Ovary (tissue), 9 donors: Measurements from ENCODE around the gene CD40. TPM values are rescaled to one million over a fixed set of nuclear protein-coding genes. Genes with fewer than 3 reads are reported as not detected.

Source experiments
- DNase-seq, 5 donors: peaks; one replicate each; pipeline ENCODE4 v3.0.0-alpha.2; 2019 to 2020
- H3K27ac ChIP-seq, 2 donors: fragments of 200-600 bp; one replicate each; pipeline versions ENCODE4 v1.5.1 to v1.8.0; 2019 to 2022
- H3K27me3 ChIP-seq: fragments of 200-600 bp; one replicate; pipeline ENCODE4 v1.8.0; 2022
- H3K36me3 ChIP-seq: fragments of 200-600 bp; sonication (generic); one replicate; pipeline ENCODE4 v1.5.1; 2019
- H3K4me1 ChIP-seq: one replicate; pipeline ENCODE4 v1.8.1; 2013; ENCODE audit warnings: mild to moderate bottlenecking, moderate library complexity; ENCODE audit not compliant: insufficient read depth
- H3K4me3 ChIP-seq: fragments of 200-600 bp; sonication (generic); one replicate; pipeline ENCODE4 v1.5.1; 2017
- H3K9me3 ChIP-seq, 2 donors: fragments of 200-600 bp in 1 of 2; sonication (generic) in 1 of 2; one replicate each; pipeline versions ENCODE4 v1.5.1 to v1.8.1; 2013 to 2019; ENCODE audit warnings: mild to moderate bottlenecking in 1 of 2, moderate library complexity in 1 of 2
- EP300 ChIP-seq: sonication (generic); formaldehyde crosslinking; IDR thresholded peaks from one replicate; pipeline ENCODE4 v1.6.1; 2017; ENCODE audit warnings: antibody characterized with exemption
- POLR2A ChIP-seq: fragments of 450-650 bp; IDR thresholded peaks from one replicate; pipeline ENCODE4 v1.6.1; 2017; ENCODE audit warnings: antibody characterized with exemption, mild to moderate bottlenecking, moderate library complexity
- WGBS, 3 donors: extraction: QIAGEN DNeasy Blood & Tissue Kit in 1 of 3; methylation state at CpG; one replicate each; pipeline versions ENCODE4 v1.1.5 to v1.1.7; 2013 to 2017; 5-methylcytosine and 5-hydroxymethylcytosine counted together
- intact Hi-C, 4 donors: fragments of 100-400 bp; cut with DNase I; formaldehyde crosslinking; loops; one replicate each; pipeline versions ENCODE4 v1.11.0 to v1.15.1; 2022 to 2023
- polyA plus RNA-seq, 2 donors: library from polyadenylated mRNA; stranded (reverse); fragments of 200-250 nt in 1 of 2; fragments of 350-450 nt in 1 of 2; fragmentation: Illumina TruSeq in 1 of 2; extraction: RNeasy Lipid Tissue Mini Kit (QIAGEN cat#74804) in 1 of 2; gene quantifications; one replicate each; pipeline ENCODE4 v1.2.3, GENCODE V29; 2013 to 2014
- total RNA-seq, 7 donors: library from RNA; depleted of rRNA in 2 of 7; stranded (reverse); fragments of >200 nt in 2 of 7; fragmentation: NEBNext Ultra II Directional in 3 of 7; extraction: Animal tissue kit (Norgen Biotek cat#: 25700) in 3 of 7; gene quantifications; one replicate each; pipeline versions ENCODE4 v1.1.0 to v1.2.4, GENCODE V29; 2016 to 2023
- TF ChIP-seq, protein P1 (sequence below), 3 donors: fragments of 450-650 bp in 2 of 3; fragments of 200-600 bp in 1 of 3; IDR thresholded peaks; one replicate each; pipeline versions ENCODE4 v1.5.1 to v1.8.0; 2016 to 2022; ENCODE audit warnings: antibody characterized with exemption in 3 of 3, mild to moderate bottlenecking in 1 of 3
- donor health status: DM: no; HTN: no; CAD: no; lungs with moderate emphysema.
- donor health status: DM: no; HTN: no; CAD: no.
- donor health status: Bipolar disorder and iron deficiency.
- donor health status: DM: yes; HTN: yes; CAD: no.
- donor health status: DM: no; HTN: no; CAD: no.
- donor health status: DM: yes; HTN: yes; CAD: no.

Gene CD40
- total and polyA plus RNA-seq, 9 donors: 14.4 to 35.7 (median 21.6) TPM

DNA sequence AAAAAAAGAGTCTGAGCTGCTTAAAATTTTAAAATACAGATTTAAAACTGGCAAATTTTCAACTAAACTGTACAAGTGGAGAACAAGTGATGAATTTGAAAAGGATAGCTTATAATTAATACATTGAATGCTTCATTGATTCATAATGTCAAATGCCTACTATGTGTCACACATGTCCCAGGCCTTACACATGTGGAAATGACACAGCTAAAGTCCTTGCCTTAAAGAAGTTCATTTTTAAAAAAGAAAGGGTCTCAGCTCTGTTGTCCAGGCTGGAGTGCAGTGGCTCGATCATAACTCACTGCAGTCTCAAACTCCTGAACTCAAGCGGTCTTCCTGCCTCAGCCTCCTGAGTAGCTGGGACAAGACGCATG is 33.3 kb upstream of the CD40 start:
- H3K27ac ChIP-seq: no peak overlapping the region
- intact Hi-C loops: loop anchor here in 3 of 4 donors (5.0 to 10.0 kb wide), 3 partner anchors 72 to 290 kb away; partner anchors contain the start of genes DNTTIP1 (in 1 of the 3), WFDC3 (in 1 of the 3) and ZNF335 (in 1 of the 3)

DNA sequence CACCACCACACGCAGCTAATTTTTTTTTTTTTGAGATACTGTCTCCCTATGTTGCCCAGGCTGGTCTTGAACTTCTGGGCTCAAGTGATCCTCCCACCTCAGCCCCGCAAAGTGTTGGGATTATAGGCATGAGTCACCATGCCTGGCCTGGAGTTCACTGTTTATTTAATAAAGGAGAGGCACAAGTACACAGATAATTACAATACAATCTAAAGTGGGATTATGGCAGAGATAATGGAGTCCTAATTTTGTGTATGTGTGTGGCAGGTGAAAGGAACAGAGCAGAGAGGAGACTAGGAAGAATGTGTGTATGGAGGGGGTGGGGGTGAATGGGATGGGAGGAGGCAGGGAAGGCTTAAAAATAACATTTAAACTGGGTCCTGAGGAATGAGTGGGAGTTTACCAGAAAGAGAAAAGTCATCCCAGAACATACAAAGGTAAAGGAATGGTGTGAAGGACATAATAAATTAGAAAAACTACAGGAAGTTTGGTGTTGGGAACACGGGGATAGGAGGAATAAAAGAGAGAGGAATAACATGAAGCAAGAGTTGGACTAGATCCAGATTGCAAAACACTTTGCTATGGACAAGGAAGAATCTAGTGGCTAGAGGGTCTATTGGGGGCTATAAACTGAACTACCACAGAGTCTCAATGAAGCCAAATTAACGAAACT is 32.8 kb upstream of the CD40 start:
- no peaks in the 10 kb centered on the region for H3K36me3 ChIP-seq
- H3K27ac ChIP-seq: no peak overlapping the region
- DNase-seq: peak in 1 of 5 donors; percentile 32
- TF ChIP-seq, protein P1, sequence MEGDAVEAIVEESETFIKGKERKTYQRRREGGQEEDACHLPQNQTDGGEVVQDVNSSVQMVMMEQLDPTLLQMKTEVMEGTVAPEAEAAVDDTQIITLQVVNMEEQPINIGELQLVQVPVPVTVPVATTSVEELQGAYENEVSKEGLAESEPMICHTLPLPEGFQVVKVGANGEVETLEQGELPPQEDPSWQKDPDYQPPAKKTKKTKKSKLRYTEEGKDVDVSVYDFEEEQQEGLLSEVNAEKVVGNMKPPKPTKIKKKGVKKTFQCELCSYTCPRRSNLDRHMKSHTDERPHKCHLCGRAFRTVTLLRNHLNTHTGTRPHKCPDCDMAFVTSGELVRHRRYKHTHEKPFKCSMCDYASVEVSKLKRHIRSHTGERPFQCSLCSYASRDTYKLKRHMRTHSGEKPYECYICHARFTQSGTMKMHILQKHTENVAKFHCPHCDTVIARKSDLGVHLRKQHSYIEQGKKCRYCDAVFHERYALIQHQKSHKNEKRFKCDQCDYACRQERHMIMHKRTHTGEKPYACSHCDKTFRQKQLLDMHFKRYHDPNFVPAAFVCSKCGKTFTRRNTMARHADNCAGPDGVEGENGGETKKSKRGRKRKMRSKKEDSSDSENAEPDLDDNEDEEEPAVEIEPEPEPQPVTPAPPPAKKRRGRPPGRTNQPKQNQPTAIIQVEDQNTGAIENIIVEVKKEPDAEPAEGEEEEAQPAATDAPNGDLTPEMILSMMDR (IDR thresholded peaks at IDR 0.05): no peak
- TF ChIP-seq EP300 (no peak), POLR2A (no peak)
- intact Hi-C loops: loop anchor here in 3 of 4 donors (5.0 to 10.0 kb wide), 3 partner anchors 73 to 291 kb away; partner anchors contain the start of genes DNTTIP1 (in 1 of the 3), WFDC3 (in 1 of the 3) and ZNF335 (in 1 of the 3)
- H3K4me1 ChIP-seq: peaks cover 13% of the 10 kb centered on the region
- H3K27me3 ChIP-seq: no peaks in the 10 kb centered on the region
- no peak overlapping the region for H3K4me3 ChIP-seq
- 21 to 37% (median 28%) methylated on average over 4 of the region's 4 CpGs for WGBS, 3 donors
- H3K9me3 ChIP-seq: no peaks in the 10 kb centered on the region

More for the DNA sequence above, 33.3 kb upstream of the CD40 start:
- H3K4me3 ChIP-seq: no peak overlapping the region
- TF ChIP-seq POLR2A (no peak), EP300 (no peak)
- TF ChIP-seq, protein P1 (IDR thresholded peaks at IDR 0.05): no peak
- H3K36me3 ChIP-seq: no peaks in the 10 kb centered on the region
- no peaks in the 10 kb centered on the region for H3K27me3 ChIP-seq
- H3K4me1 ChIP-seq: peaks cover 13% of the 10 kb centered on the region
- WGBS, 3 donors: 72 to 79% (median 74%) methylated on average over 3 of the region's 3 CpGs
- no peaks in the 10 kb centered on the region for H3K9me3 ChIP-seq
- no peak for DNase-seq

DNA sequence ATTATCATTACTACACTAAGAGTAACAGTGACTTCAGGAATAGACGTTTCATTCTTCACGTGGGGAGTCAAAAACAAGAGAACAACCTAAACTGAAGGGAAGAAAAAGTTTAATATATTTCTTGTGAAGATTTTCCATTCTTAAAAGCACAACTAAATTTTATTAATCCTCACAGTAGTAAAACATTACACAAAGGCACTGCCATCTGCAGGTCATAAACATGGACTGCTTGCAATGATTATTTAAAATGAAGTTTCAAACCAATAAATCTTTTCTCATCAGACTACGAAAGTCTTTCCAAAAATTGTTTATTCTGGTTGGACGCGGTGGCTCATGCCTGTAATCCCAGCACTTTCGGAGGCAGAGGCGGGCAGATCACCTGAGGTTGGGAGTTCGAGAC is 31.0 kb upstream of the CD40 start:
- no peaks in the 10 kb centered on the region for H3K27me3 ChIP-seq
- H3K4me1 ChIP-seq: peaks cover 13% of the 10 kb centered on the region
- no peak overlapping the region for H3K4me3 ChIP-seq
- no peak for TF ChIP-seq POLR2A
- TF ChIP-seq, protein P1 (IDR thresholded peaks at IDR 0.05): no peak
- no peak for TF ChIP-seq EP300
- DNase-seq: no peak
- 43 to 52% (median 46%) methylated on average over 8 of the region's 8 CpGs for WGBS, 3 donors
- H3K27ac ChIP-seq: no peak overlapping the region
- H3K36me3 ChIP-seq: no peaks in the 10 kb centered on the region
- H3K9me3 ChIP-seq: no peaks in the 10 kb centered on the region
- intact Hi-C loops: loop anchor here in 3 of 4 donors (5.0 to 10.0 kb wide), 3 partner anchors 75 to 292 kb away; partner anchors contain the start of genes DNTTIP1 (in 1 of the 3), WFDC3 (in 1 of the 3) and ZNF335 (in 1 of the 3)

DNA sequence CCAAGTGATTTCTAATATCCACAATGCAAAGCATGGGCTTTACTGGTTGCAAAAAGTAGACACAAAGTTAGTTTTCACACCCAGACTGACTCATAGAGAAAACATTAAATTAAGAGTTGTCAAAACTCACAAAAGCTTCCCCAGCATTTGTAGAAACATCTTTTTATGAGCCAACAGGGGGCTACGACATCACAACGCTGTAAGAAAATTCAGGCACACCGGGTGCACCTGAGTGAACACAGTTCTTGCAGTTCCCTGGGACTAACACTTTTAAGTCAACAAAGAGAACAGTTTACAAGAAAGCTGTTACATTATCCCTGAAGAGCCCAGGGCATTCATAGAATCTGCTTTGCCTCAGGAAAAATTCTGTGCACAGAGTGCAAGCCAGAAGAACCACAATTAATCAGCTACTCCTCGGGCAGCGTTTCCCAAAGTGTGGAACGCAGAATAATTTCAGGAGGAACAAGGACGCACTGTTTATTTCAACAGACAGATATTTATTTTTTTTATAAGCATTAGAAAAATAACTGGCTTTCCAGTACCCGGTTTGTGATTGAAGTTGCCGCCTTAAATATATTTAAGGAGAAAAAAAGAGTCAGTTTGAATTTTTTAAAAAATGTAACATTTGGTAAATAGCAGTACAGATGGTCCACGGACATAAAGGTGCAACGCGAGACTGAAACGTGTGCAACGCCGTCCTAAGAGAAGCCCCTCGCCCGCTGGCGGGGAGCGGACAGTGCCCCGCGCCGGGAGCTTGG is 29.5 kb upstream of the CD40 start:
- Histone ChIP-seq H3K4me3 (peak overlapping the region; percentile 94), H3K4me1 (peaks cover 11% of the 10 kb centered on the region), H3K27ac (peak overlapping the region; percentile 89 to 99), H3K36me3 (no peaks in the 10 kb centered on the region), H3K27me3 (no peaks in the 10 kb centered on the region), H3K9me3 (no peaks in the 10 kb centered on the region)
- TF ChIP-seq EP300: no peak
- TF ChIP-seq POLR2A: no peak
- WGBS, 3 donors: 1 to 3% (median 2%) methylated on average over 22 of the region's 22 CpGs
- intact Hi-C loops: loop anchor here in 3 of 4 donors (5.0 to 10.0 kb wide), 3 partner anchors 76 to 294 kb away; partner anchors contain the start of genes DNTTIP1 (in 1 of the 3), WFDC3 (in 1 of the 3) and ZNF335 (in 1 of the 3)
- no peak for DNase-seq
